HG02571 (cell line): ENCODE data around the gene RPL18A.

ENCODE experiments used
- ATAC-seq: cut with Tn5 transposase; IDR thresholded peaks from one replicate; pipeline ENCODE4 v1.9.1; 2021; ENCODE audit warnings: mild to moderate bottlenecking, moderate library complexity; ENCODE audit not compliant: unreplicated experiment

Gene RPL18A

GRCh38 chr19:17841810-17842662, 17.7 kb upstream of the RPL18A start:
- no peak for ATAC-seq

- no peak for ATAC-seq
Measured at GRCh38 chr19:17842663-17843291, 16.9 kb upstream of the RPL18A start.

- ATAC-seq: no peak
Measured at GRCh38 chr19:17843292-17843827, 16.4 kb upstream of the RPL18A start.

GRCh38 chr19:17843908-17844490, 15.7 kb upstream of the RPL18A start:
- no peak for ATAC-seq

- ATAC-seq: no peak
Measured at GRCh38 chr19:17846146-17846545, 13.6 kb upstream of the RPL18A start.

GRCh38 chr19:17847538-17848366, 12.0 kb upstream of the RPL18A start, which contains the start of gene JAK3:
Gene JAK3, minus strand, starts transcription at chr19:17847982. Its CDS starts 3,565 bp downstream, at chr19:17844417.
- no peak for ATAC-seq

- no peak for ATAC-seq
Measured at GRCh38 chr19:17848595-17849292, 11.0 kb upstream of the RPL18A start.

GRCh38 chr19:17854061-17854460, 5.6 kb upstream of the RPL18A start:
- no peak for ATAC-seq

- ATAC-seq: no peak
Measured at GRCh38 chr19:17855280-17856152, 4.2 kb upstream of the RPL18A start.

- ATAC-seq: no peak
Measured at GRCh38 chr19:17860331-17860992, 752 bp downstream of the RPL18A start.

GRCh38 chr19:17860993-17861360, 1.3 kb downstream of the RPL18A start:
- no peak for ATAC-seq

- ATAC-seq: no peak
Measured at GRCh38 chr19:17861542-17862402, 2.1 kb downstream of the RPL18A start.

- no peak for ATAC-seq
Measured at GRCh38 chr19:17862711-17863519, 3.2 kb downstream of the RPL18A start.

GRCh38 chr19:17863520-17864182, 3.9 kb downstream of the RPL18A start:
- no peak for ATAC-seq

- no peak for ATAC-seq
Measured at GRCh38 chr19:17865364-17866311, 5.9 kb downstream of the RPL18A start.
